Endometrial microvascular endothelial cells (primary cell): ENCODE results near the gene FARS2. TPM values are rescaled to one million over a fixed set of nuclear protein-coding genes. Genes with fewer than 3 reads are reported as not detected.
"Not testable (repeated sequence)": the region's sequence is repeated elsewhere in the genome, so short reads cannot be mapped to it uniquely, and the experiment has no call there.

Experiments used
- in situ Hi-C: cut with HindIII; loops from 2 replicates; pipeline ENCODE4 v1.10.0; 2017; ENCODE audit warnings: low sequenced_read_pairs, low pct_unique_long_range_greater_than_20kb; ENCODE audit errors: inconsistent ontology term
- total RNA-seq: library from RNA; depleted of rRNA; stranded (reverse); fragments of >200 nt; gene quantifications from one replicate; pipeline ENCODE4 v1.2.3, GENCODE V29; 2015; ENCODE audit errors: inconsistent ontology term

FARS2 gene
- total RNA-seq, 1 donor from 2014 or later, result 18.2 TPM

DNA sequence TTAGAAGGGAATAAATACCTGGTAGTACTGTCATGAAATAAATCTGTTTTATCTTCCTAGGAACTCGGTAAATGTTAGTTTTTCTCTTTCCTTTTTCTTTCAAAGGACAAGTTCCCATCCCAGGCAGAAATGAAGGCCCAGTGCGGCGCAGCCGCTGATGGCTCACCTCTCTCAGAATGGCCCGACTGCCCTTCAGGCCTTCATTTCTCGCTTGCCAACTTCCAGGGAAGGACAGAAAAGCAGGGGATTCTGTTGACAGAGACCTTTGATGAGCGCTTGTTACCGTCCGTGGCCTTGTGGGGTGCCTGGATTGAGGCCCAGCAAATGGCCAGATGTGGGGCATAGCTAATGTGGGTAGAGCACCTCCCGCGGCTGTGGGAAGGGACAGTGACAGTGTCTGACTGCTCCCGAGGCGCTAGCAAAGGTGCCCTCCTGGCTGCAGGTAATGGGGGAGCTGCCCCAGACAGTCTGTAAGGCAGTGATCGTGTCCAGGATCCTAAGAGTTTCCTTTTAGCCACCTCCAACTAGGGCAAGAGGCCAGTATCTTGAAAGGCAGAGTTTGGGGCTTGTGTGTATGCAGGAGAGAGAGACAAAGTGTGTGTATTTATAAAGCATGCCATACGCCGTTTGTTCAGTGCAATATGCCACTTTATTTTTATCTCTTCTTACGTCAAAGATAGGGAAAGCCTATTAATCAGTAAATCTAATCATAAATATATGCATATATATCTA lies 391.3 kb downstream of the FARS2 start:
- in situ Hi-C loops, result no loop called here

GRCh38 chr6:5653801-5654200 lies 392.5 kb downstream of the FARS2 start:
- in situ Hi-C loops, result no loop called here

- in situ Hi-C loops, result no loop called here
Measured at GRCh38 chr6:5656226-5656625, 394.9 kb downstream of the FARS2 start.

- in situ Hi-C loops, result not testable (repeated sequence)
Measured at GRCh38 chr6:5656695-5657094, 395.4 kb downstream of the FARS2 start.

- in situ Hi-C loops, result no loop called here
Measured at GRCh38 chr6:5657684-5658430, 396.5 kb downstream of the FARS2 start.

GRCh38 chr6:5659467-5659866 lies 398.2 kb downstream of the FARS2 start:
- in situ Hi-C loops, result no loop called here

GRCh38 chr6:5660772-5661171 lies 399.5 kb downstream of the FARS2 start:
- in situ Hi-C loops, result no loop called here

- in situ Hi-C loops, result no loop called here
Measured at GRCh38 chr6:5662797-5663196, 401.5 kb downstream of the FARS2 start.

DNA sequence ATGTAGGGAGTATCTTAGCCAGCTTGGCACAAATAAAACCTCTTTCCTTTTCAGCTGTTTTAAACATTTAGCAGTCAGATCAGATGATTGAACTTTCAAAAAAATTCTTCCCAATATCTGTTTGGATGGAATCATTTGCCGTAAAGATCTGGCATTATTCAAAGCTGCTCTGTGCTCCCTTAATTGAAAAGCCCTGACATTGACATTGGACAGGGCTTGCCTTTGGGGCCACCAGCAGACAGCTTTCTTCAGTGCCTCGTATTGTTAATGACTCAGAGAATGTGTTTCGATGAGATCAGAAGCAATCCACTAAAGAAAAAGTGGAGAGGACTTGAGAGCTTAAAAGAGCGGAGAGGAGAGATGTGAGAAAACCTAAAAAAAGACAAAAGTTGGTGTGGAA lies 401.9 kb downstream of the FARS2 start:
- in situ Hi-C loops, result no loop called here

GRCh38 chr6:5663739-5664138 lies 402.4 kb downstream of the FARS2 start:
- in situ Hi-C loops, result no loop called here

DNA sequence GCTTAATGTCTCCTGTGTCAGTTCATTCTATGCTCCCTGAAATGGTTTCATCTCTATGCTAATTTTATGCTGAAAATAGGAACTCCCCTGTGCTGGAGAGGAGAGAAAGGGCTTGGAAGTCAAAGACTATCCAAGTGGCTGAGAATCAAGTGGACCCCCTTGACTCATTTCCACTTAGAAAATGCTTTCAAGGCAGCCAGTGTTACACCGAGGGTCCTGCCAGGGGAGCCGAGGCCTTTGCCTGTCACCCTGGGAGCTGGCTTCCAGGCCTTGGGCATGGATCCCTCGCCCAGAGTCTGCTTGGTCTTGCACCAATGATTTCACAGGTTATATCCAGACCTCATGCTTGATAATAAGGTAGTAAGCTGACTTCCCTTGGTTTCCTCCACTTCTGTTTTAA lies 402.8 kb downstream of the FARS2 start:
- in situ Hi-C loops, result no loop called here

DNA sequence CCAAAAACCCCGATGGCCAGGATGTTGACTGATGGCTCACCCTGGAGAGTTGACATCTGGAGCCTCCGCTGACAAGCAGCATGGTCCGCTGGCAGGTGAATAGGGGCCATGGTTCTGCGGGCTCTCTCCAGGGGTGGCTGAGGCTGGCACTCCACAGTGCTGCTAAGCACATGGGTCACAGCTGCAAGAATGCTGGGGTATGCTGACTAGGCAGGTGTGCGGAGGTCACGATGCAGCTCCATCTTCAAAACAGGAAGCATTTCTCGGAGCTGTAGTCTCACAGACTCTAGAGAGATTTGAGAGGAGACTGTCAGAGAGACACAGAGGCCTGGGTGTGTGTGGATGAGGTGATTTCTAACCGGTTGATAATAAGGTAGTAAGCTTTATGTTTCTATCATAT lies 403.9 kb downstream of the FARS2 start:
- in situ Hi-C loops, result no loop called here

- in situ Hi-C loops, result no loop called here
Measured at GRCh38 chr6:5665667-5666066, 404.4 kb downstream of the FARS2 start.

DNA sequence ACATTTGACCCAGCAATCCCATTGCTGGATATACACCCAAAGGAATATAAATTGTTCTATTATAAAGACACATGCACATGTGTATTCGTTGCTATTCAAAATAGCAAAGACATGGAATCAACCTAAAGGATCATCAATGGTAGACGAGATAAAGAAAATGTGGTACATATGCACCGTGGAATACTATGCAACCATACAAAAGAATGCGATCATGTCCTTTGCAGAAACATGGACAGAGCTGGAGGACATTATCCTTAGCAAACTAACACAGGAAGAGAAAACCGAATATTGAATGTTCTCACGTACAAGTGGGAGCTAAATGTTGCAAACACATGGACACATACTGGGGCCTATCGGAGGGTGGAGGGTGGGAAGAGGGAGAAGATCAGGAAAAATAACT lies 405.4 kb downstream of the FARS2 start:
- in situ Hi-C loops, result no loop called here

DNA sequence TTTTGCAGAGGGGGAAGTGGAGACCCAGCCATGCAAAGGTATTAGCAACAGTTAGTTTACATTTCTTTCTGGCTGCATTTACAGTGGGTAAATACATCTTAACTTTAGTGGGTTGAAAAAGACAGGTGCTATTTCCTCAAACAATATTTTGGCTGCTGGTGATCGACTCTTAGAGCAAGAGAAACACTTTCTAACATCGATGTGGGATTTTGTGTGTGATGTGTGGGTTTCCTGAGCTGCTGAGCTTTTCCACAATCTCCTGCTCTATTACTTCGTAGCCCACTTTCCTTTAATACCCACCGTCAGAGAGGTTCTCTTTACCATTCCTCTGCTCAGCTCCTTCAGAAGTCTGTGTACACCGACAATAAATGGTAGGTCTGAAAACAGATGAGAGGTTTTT lies 406.4 kb downstream of the FARS2 start:
- in situ Hi-C loops, result no loop called here

DNA sequence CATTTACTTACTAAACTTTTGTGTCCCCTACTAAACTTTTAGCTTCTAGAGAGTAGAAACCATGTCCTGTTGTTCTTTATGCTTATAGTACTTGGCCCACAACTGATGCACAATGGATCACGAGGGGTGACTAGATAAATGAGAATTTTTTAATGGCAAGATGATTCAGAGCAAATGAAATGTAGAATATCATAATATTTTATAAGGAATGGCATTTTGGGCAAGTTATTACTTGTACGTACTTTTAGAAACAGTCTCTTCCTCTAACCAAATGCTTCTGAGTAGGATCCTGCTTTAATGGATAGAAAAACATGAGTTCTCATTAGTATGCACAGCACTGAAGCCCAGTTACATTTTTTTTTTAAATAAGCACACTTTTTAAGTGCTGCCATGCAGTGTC lies 409.1 kb downstream of the FARS2 start:
- in situ Hi-C loops, result no loop called here

GRCh38 chr6:5670811-5671561 lies 409.7 kb downstream of the FARS2 start:
- in situ Hi-C loops, result no loop called here

DNA sequence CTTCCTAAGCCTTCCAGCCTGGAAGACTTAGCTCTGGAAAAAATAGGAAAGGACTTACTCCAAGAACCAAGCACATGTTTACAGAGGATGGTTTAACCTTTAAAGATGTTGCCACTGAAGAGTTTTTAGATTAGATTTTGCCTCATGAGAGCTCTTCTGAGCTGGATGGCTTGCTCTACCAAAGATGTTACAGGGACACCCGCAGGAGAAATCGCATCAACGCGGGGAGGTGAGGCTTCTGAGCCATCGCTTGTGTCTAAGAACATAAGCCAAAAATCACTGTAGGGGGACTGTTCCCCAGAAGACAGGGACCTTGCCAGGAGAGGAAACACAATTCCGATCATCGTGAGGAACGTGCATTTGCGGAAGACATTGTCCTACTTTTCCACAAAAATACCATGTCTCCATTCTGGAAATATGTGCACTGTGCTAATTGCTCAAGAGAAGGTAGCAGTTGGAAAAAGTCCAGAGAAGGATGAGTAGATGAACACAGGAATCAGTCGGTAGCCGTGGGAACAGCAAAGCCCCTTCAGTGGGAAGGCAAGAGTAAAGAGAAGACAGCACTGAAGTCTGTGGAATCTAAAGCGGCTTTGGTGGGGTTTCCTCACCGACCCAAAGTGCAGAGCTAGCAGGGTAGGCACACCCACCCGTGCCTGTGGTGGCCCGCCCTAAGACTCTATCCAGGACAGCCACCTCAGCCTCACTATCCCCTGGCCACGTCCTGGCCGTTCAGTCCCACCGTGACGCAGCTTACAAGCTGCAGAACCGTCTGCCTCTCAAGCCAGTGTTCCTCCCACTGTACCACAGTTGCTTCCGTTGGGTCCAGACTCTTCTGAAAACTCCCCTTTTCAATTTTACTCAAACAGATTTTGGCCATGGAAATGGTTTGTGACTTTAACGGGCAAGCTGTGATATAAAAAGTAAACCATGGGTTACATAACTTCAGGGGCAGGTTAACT lies 410.6 kb downstream of the FARS2 start:
- in situ Hi-C loops, result no loop called here

GRCh38 chr6:5672581-5673011 lies 411.3 kb downstream of the FARS2 start:
- in situ Hi-C loops, result no loop called here
